ENCODE data around the gene IGSF21.

The IGSF21 gene

DNA sequence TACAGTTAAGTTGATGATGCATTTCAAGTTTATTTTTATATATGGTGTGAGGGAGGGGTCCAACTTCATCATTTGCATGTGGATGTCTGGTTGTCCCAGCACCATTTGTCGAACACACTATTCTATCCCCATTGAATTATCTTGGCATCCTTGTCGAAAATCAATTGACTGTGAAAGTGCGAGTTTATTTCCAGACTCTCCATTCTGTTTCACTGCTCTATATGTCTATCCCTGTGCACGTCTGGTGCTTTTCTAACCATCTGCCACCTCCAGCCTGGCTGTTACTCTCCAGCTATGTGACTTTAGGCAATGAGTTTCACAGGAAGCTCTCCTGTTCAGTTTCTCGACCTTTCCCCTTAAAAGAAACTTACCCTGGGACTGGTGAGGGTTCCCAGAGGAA lies 236.0 kb downstream of the IGSF21 start:
- no peak overlapping the region for H3K9ac ChIP-seq (ENCODE audit: low read length)
- H3K4me1 ChIP-seq (ENCODE audit: insufficient read depth, low read length) = no peaks in the 10 kb centered on the region
- H3K4me3 ChIP-seq (ENCODE audit: low read depth in 1 of 2, low read length in 2 of 2) = no peak overlapping the region
- H3K36me3 ChIP-seq (ENCODE audit: insufficient read depth, low read length) = no peaks in the 10 kb centered on the region
- H3K27ac ChIP-seq (ENCODE audit: low read depth, low read length) = no peak overlapping the region
- no peaks in the 10 kb centered on the region for H3K9me3 ChIP-seq (ENCODE audit: low read length)
- H3K27me3 ChIP-seq (ENCODE audit: control insufficient read depth in 1 of 2, insufficient read depth in 2 of 2, low read length in 2 of 2) = no peaks in the 10 kb centered on the region

GRCh38 chr1:18344755-18345154 lies 237.2 kb downstream of the IGSF21 start:
- no peak overlapping the region for H3K9ac ChIP-seq (ENCODE audit: low read length)
- H3K27me3 ChIP-seq (ENCODE audit: control insufficient read depth in 1 of 2, insufficient read depth in 2 of 2, low read length in 2 of 2) = no peaks in the 10 kb centered on the region
- H3K27ac ChIP-seq (ENCODE audit: low read depth, low read length) = no peak overlapping the region
- no peaks in the 10 kb centered on the region for H3K4me1 ChIP-seq (ENCODE audit: insufficient read depth, low read length)
- H3K36me3 ChIP-seq (ENCODE audit: insufficient read depth, low read length) = no peaks in the 10 kb centered on the region
- no peak overlapping the region for H3K4me3 ChIP-seq (ENCODE audit: low read depth in 1 of 2, low read length in 2 of 2)
- H3K9me3 ChIP-seq (ENCODE audit: low read length) = no peaks in the 10 kb centered on the region

- Histone ChIP-seq H3K27ac (ENCODE audit: low read depth, low read length) (no peak overlapping the region), H3K4me3 (ENCODE audit: low read depth in 1 of 2, low read length in 2 of 2) (no peak overlapping the region), H3K36me3 (ENCODE audit: insufficient read depth, low read length) (no peaks in the 10 kb centered on the region), H3K27me3 (ENCODE audit: control insufficient read depth in 1 of 2, insufficient read depth in 2 of 2, low read length in 2 of 2) (no peaks in the 10 kb centered on the region), H3K4me1 (ENCODE audit: insufficient read depth, low read length) (no peaks in the 10 kb centered on the region), H3K9ac (ENCODE audit: low read length) (no peak overlapping the region), H3K9me3 (ENCODE audit: low read length) (no peaks in the 10 kb centered on the region)
Measured at GRCh38 chr1:18347559-18347958, 240.0 kb downstream of the IGSF21 start.

- no peaks in the 10 kb centered on the region for H3K9me3 ChIP-seq (ENCODE audit: low read length)
- H3K36me3 ChIP-seq (ENCODE audit: insufficient read depth, low read length) = no peaks in the 10 kb centered on the region
- no peak overlapping the region for H3K27ac ChIP-seq (ENCODE audit: low read depth, low read length)
- no peaks in the 10 kb centered on the region for H3K4me1 ChIP-seq (ENCODE audit: insufficient read depth, low read length)
- no peak overlapping the region for H3K4me3 ChIP-seq (ENCODE audit: low read depth in 1 of 2, low read length in 2 of 2)
- no peaks in the 10 kb centered on the region for H3K27me3 ChIP-seq (ENCODE audit: control insufficient read depth in 1 of 2, insufficient read depth in 2 of 2, low read length in 2 of 2)
- H3K9ac ChIP-seq (ENCODE audit: low read length) = no peak overlapping the region
Measured at GRCh38 chr1:18348354-18348753, 240.8 kb downstream of the IGSF21 start.

- Histone ChIP-seq H3K9ac (ENCODE audit: low read length) (no peak overlapping the region), H3K27me3 (ENCODE audit: control insufficient read depth in 1 of 2, insufficient read depth in 2 of 2, low read length in 2 of 2) (peaks cover 0 to 1% of the 10 kb centered on the region in 2 donors), H3K4me1 (ENCODE audit: insufficient read depth, low read length) (no peaks in the 10 kb centered on the region), H3K4me3 (ENCODE audit: low read depth in 1 of 2, low read length in 2 of 2) (no peak overlapping the region), H3K9me3 (ENCODE audit: low read length) (no peaks in the 10 kb centered on the region), H3K27ac (ENCODE audit: low read depth, low read length) (no peak overlapping the region), H3K36me3 (ENCODE audit: insufficient read depth, low read length) (no peaks in the 10 kb centered on the region)
Measured at GRCh38 chr1:18350747-18351146, 243.1 kb downstream of the IGSF21 start.

GRCh38 chr1:18351735-18352134 lies 244.1 kb downstream of the IGSF21 start:
- H3K9ac ChIP-seq (ENCODE audit: low read length) = no peak overlapping the region
- H3K27me3 ChIP-seq (ENCODE audit: control insufficient read depth in 1 of 2, insufficient read depth in 2 of 2, low read length in 2 of 2) = peaks cover 0 to 11% of the 10 kb centered on the region in 2 donors
- no peaks in the 10 kb centered on the region for H3K9me3 ChIP-seq (ENCODE audit: low read length)
- no peaks in the 10 kb centered on the region for H3K36me3 ChIP-seq (ENCODE audit: insufficient read depth, low read length)
- H3K4me3 ChIP-seq (ENCODE audit: low read depth in 1 of 2, low read length in 2 of 2) = no peak overlapping the region
- H3K4me1 ChIP-seq (ENCODE audit: insufficient read depth, low read length) = no peaks in the 10 kb centered on the region
- H3K27ac ChIP-seq (ENCODE audit: low read depth, low read length) = no peak overlapping the region

GRCh38 chr1:18352636-18353265 lies 245.2 kb downstream of the IGSF21 start:
- Histone ChIP-seq H3K4me1 (ENCODE audit: insufficient read depth, low read length) (no peaks in the 10 kb centered on the region), H3K9ac (ENCODE audit: low read length) (no peak overlapping the region), H3K9me3 (ENCODE audit: low read length) (no peaks in the 10 kb centered on the region), H3K36me3 (ENCODE audit: insufficient read depth, low read length) (no peaks in the 10 kb centered on the region), H3K27me3 (ENCODE audit: control insufficient read depth in 1 of 2, insufficient read depth in 2 of 2, low read length in 2 of 2) (peaks cover 0 to 13% of the 10 kb centered on the region in 2 donors), H3K27ac (ENCODE audit: low read depth, low read length) (no peak overlapping the region), H3K4me3 (ENCODE audit: low read depth in 1 of 2, low read length in 2 of 2) (no peak overlapping the region)

GRCh38 chr1:18353528-18353927 lies 245.9 kb downstream of the IGSF21 start:
- Histone ChIP-seq H3K9me3 (ENCODE audit: low read length) (no peaks in the 10 kb centered on the region), H3K36me3 (ENCODE audit: insufficient read depth, low read length) (no peaks in the 10 kb centered on the region), H3K4me1 (ENCODE audit: insufficient read depth, low read length) (no peaks in the 10 kb centered on the region), H3K4me3 (ENCODE audit: low read depth in 1 of 2, low read length in 2 of 2) (no peak overlapping the region), H3K27ac (ENCODE audit: low read depth, low read length) (no peak overlapping the region), H3K27me3 (ENCODE audit: control insufficient read depth in 1 of 2, insufficient read depth in 2 of 2, low read length in 2 of 2) (peaks cover 0 to 13% of the 10 kb centered on the region in 2 donors), H3K9ac (ENCODE audit: low read length) (no peak overlapping the region)

- Histone ChIP-seq H3K9ac (ENCODE audit: low read length) (no peak overlapping the region), H3K9me3 (ENCODE audit: low read length) (no peaks in the 10 kb centered on the region), H3K4me3 (ENCODE audit: low read depth in 1 of 2, low read length in 2 of 2) (no peak overlapping the region), H3K27ac (ENCODE audit: low read depth, low read length) (no peak overlapping the region), H3K27me3 (ENCODE audit: control insufficient read depth in 1 of 2, insufficient read depth in 2 of 2, low read length in 2 of 2) (peaks cover 0 to 17% of the 10 kb centered on the region in 2 donors), H3K36me3 (ENCODE audit: insufficient read depth, low read length) (no peaks in the 10 kb centered on the region), H3K4me1 (ENCODE audit: insufficient read depth, low read length) (no peaks in the 10 kb centered on the region)
Measured at GRCh38 chr1:18353992-18354391, 246.4 kb downstream of the IGSF21 start.

- H3K36me3 ChIP-seq (ENCODE audit: insufficient read depth, low read length) = no peaks in the 10 kb centered on the region
- no peak overlapping the region for H3K27ac ChIP-seq (ENCODE audit: low read depth, low read length)
- no peak overlapping the region for H3K4me3 ChIP-seq (ENCODE audit: low read depth in 1 of 2, low read length in 2 of 2)
- peaks cover 0 to 18% of the 10 kb centered on the region in 2 donors for H3K27me3 ChIP-seq (ENCODE audit: control insufficient read depth in 1 of 2, insufficient read depth in 2 of 2, low read length in 2 of 2)
- H3K9me3 ChIP-seq (ENCODE audit: low read length) = no peaks in the 10 kb centered on the region
- H3K9ac ChIP-seq (ENCODE audit: low read length) = no peak overlapping the region
- no peaks in the 10 kb centered on the region for H3K4me1 ChIP-seq (ENCODE audit: insufficient read depth, low read length)
Measured at GRCh38 chr1:18354612-18355011, 247.0 kb downstream of the IGSF21 start.

GRCh38 chr1:18357622-18358230 lies 250.1 kb downstream of the IGSF21 start:
- peaks cover 0 to 42% of the 10 kb centered on the region in 2 donors for H3K27me3 ChIP-seq (ENCODE audit: control insufficient read depth in 1 of 2, insufficient read depth in 2 of 2, low read length in 2 of 2)
- H3K9me3 ChIP-seq (ENCODE audit: low read length) = no peaks in the 10 kb centered on the region
- H3K4me1 ChIP-seq (ENCODE audit: insufficient read depth, low read length) = no peaks in the 10 kb centered on the region
- H3K36me3 ChIP-seq (ENCODE audit: insufficient read depth, low read length) = no peaks in the 10 kb centered on the region
- H3K9ac ChIP-seq (ENCODE audit: low read length) = no peak overlapping the region
- no peak overlapping the region for H3K27ac ChIP-seq (ENCODE audit: low read depth, low read length)
- no peak overlapping the region for H3K4me3 ChIP-seq (ENCODE audit: low read depth in 1 of 2, low read length in 2 of 2)

DNA sequence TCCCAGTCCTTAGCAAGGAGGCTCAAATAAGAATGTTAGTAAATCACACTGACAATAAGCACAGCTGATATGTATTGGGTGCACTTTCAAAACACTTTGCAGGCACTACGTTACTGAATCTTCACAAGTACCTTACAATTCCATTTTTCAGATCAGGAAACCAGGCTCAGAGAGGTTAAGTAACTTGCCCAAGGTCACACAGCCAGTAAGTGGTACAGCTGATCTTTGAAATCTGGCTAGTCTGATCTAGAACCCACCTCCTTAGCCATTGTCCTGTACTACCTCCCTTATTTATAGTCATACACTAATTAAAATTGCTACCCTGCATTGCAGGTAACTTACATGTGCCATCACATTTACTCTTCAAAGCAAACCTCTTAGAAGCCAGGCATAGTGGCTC lies 251.0 kb downstream of the IGSF21 start:
- Histone ChIP-seq H3K27me3 (ENCODE audit: control insufficient read depth in 1 of 2, insufficient read depth in 2 of 2, low read length in 2 of 2) (peaks cover 0 to 44% of the 10 kb centered on the region in 2 donors), H3K27ac (ENCODE audit: low read depth, low read length) (no peak overlapping the region), H3K4me3 (ENCODE audit: low read depth in 1 of 2, low read length in 2 of 2) (no peak overlapping the region), H3K9ac (ENCODE audit: low read length) (no peak overlapping the region), H3K9me3 (ENCODE audit: low read length) (no peaks in the 10 kb centered on the region), H3K36me3 (ENCODE audit: insufficient read depth, low read length) (no peaks in the 10 kb centered on the region), H3K4me1 (ENCODE audit: insufficient read depth, low read length) (no peaks in the 10 kb centered on the region)

Data from muscle layer of colon (tissue), 2 donors.